WTC11 (cell line): Measurements from ENCODE around the gene CNNM3.

Experiments
- ATF3 ChIP-seq: sonication (generic); formaldehyde crosslinking; conservative IDR thresholded peaks from 2 replicates; pipeline ENCODE4 v1.8.1; 2022; ENCODE audit warnings: mild to moderate bottlenecking, missing genetic modification reagents
- E2F5 ChIP-seq: sonication (generic); formaldehyde crosslinking; IDR thresholded peaks from 2 replicates; pipeline ENCODE4 v1.8.1; 2022; ENCODE audit warnings: mild to moderate bottlenecking, moderate library complexity, missing genetic modification reagents
- ELF4 ChIP-seq: sonication (generic); formaldehyde crosslinking; IDR thresholded peaks from 2 replicates; pipeline ENCODE4 v1.8.1; 2022; ENCODE audit warnings: low read depth, mild to moderate bottlenecking, moderate library complexity, missing genetic modification reagents
- GABPB1 ChIP-seq: sonication (generic); formaldehyde crosslinking; IDR thresholded peaks from 2 replicates; pipeline ENCODE4 v1.8.1; 2023; ENCODE audit warnings: mild to moderate bottlenecking, missing genetic modification reagents
- KAT7 ChIP-seq: sonication (generic); formaldehyde crosslinking; IDR thresholded peaks from 2 replicates; pipeline ENCODE4 v1.8.1; 2023; ENCODE audit warnings: missing genetic modification reagents, mild to moderate bottlenecking, borderline replicate concordance
- NFYB ChIP-seq: sonication (generic); formaldehyde crosslinking; conservative IDR thresholded peaks from 2 replicates; pipeline ENCODE4 v1.8.0; 2022; ENCODE audit warnings: low read depth, missing genetic modification reagents
- TP53 ChIP-seq: sonication (generic); formaldehyde crosslinking; IDR thresholded peaks from 2 replicates; pipeline ENCODE4 v1.8.1; 2023; ENCODE audit warnings: mild to moderate bottlenecking, missing genetic modification reagents
- ZBTB21 ChIP-seq: sonication (generic); formaldehyde crosslinking; IDR thresholded peaks from 2 replicates; pipeline ENCODE4 v1.8.1; 2023; ENCODE audit warnings: mild to moderate bottlenecking, missing genetic modification reagents, borderline replicate concordance
- TF ChIP-seq, protein P1 (sequence below): fragments of 200-600 bp; IDR thresholded peaks from 2 replicates; pipeline ENCODE4 v1.8.0; 2022; ENCODE audit warnings: antibody characterized with exemption

DNA sequence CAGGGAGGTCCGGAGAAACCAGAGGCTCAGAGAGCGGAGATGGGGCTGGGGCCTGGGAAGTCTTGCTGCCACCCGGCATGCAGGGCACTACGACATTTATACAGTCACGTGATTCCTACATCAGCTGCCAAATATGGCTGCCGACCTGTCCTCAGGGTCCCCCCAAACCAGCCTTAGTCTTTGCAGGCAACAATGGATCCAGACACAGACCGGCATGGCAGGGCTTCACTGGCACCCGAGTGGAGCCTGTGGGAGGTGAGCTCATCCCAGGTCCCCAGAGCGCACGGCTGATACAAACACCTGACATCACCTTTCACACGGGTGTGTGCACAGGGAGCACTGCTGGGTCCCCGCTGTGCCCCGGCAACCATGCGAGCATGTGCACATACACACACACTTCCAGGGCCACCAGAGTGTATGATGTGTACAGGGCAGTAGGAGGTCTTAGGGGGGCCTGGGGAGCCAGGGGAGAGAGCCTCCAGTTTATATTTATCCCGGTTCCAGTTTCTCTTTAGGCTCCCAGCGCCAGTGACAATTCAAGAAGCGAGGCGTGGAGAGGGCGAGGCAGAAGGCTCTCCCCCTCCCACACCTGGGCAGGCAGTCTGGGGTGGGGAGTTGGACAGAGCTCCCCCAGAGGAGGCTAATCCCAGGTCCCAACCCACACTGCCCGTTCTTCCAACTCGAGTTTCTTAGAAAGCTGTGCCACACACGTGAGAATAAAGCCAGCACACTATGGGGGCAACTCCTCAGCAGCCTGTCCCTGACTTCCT, 51.1 kb downstream of the CNNM3 start:
- TF ChIP-seq, protein P1, sequence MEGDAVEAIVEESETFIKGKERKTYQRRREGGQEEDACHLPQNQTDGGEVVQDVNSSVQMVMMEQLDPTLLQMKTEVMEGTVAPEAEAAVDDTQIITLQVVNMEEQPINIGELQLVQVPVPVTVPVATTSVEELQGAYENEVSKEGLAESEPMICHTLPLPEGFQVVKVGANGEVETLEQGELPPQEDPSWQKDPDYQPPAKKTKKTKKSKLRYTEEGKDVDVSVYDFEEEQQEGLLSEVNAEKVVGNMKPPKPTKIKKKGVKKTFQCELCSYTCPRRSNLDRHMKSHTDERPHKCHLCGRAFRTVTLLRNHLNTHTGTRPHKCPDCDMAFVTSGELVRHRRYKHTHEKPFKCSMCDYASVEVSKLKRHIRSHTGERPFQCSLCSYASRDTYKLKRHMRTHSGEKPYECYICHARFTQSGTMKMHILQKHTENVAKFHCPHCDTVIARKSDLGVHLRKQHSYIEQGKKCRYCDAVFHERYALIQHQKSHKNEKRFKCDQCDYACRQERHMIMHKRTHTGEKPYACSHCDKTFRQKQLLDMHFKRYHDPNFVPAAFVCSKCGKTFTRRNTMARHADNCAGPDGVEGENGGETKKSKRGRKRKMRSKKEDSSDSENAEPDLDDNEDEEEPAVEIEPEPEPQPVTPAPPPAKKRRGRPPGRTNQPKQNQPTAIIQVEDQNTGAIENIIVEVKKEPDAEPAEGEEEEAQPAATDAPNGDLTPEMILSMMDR = no peak
- TF ChIP-seq TP53 (CRISPR knock-in tag) = no peak
- no peak for TF ChIP-seq ELF4
- no peak for TF ChIP-seq ZBTB21 (CRISPR knock-in tag)
- no peak for TF ChIP-seq E2F5 (CRISPR knock-in tag)
- TF ChIP-seq NFYB (CRISPR knock-in tag) = no peak
- no peak for TF ChIP-seq GABPB1 (CRISPR knock-in tag)
- no peak for TF ChIP-seq KAT7 (CRISPR knock-in tag)
- TF ChIP-seq ATF3 (CRISPR knock-in tag) = no peak
